ENCODE results near the gene CEP57L1.
"Not testable (repeated sequence)": the region's sequence is repeated elsewhere in the genome, so short reads cannot be mapped to it uniquely, and the experiment has no call there.

Gene CEP57L1

DNA sequence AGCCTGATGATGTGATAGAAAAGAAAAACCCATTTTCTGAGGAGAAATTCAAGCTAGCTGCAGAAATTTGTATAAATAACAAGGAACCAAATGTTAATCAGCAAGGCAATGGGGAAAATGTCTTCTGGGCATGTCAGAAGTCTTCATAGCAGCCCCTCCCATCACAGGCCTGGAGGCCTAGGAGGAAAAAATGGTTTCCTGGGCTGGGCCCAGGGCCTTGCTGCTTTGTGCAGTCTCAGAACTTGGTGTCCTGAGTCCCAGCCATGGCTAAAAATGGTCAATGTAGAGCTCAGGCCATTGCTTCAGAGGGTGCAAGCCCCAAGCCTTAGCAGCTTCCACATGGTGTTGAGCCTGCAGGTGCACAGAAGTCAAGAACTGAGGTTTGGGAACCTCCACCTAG, 96.1 kb downstream of the CEP57L1 start:
- H3K36me3 Mint-ChIP-seq (ENCODE audit: low read depth), result peaks cover 12% of the 10 kb centered on the region
- not testable (repeated sequence) for H3K4me3 Mint-ChIP-seq; H3K27ac Mint-ChIP-seq; H3K27me3 Mint-ChIP-seq; H3K4me1 Mint-ChIP-seq (ENCODE audit: low read depth)
- peaks cover 17% of the 10 kb centered on the region for H3K9me3 Mint-ChIP-seq

DNA sequence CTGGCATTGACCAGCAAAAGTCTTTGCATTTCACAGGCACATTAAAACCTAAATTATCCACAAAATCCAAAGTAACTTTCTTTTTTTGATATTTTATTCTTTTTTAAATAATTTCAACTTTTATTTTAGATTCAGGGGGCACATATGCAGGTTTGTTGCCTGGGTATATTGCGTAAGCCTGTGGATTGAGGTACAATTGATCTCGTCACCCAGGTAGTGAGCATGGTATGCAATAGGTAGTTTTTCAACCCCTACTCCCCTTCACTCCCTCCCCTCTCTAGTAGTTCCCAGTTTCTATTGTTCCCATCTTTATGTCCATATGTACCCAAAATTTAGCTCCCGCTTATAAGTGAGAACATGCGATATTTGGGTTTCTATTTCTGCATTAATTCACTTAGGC, 97.6 kb downstream of the CEP57L1 start:
- no peaks in the 10 kb centered on the region for H3K4me1 Mint-ChIP-seq (ENCODE audit: low read depth)
- no peak overlapping the region for H3K4me3 Mint-ChIP-seq
- H3K27me3 Mint-ChIP-seq, result no peaks in the 10 kb centered on the region
- H3K9me3 Mint-ChIP-seq, result peaks cover 17% of the 10 kb centered on the region
- no peak overlapping the region for H3K27ac Mint-ChIP-seq
- peaks cover 12% of the 10 kb centered on the region for H3K36me3 Mint-ChIP-seq (ENCODE audit: low read depth)

DNA sequence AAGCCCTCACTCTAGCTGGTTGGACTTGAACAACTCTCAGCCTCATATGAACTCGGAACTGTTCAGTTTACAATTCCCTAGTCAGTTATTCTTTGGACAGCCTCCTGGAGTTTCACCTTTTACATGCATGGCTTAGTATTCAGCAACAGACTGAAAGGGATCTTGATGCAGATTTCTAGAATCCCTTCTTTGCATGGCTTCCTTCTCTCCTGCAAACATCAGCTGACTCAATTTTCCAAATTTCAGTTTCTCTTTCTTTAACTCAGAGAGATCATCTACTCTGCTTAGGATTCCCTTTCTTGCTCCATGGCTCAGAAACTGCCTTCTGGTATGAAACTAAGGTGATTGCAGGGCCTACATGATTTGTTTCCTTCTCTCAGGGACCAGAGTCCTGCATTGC, 99.6 kb downstream of the CEP57L1 start:
- Mint-ChIP-seq H3K27ac (no peak overlapping the region), H3K4me1 (ENCODE audit: low read depth) (no peaks in the 10 kb centered on the region), H3K4me3 (no peak overlapping the region), H3K9me3 (peaks cover 17% of the 10 kb centered on the region), H3K27me3 (no peaks in the 10 kb centered on the region), H3K36me3 (ENCODE audit: low read depth) (peaks cover 12% of the 10 kb centered on the region)

DNA sequence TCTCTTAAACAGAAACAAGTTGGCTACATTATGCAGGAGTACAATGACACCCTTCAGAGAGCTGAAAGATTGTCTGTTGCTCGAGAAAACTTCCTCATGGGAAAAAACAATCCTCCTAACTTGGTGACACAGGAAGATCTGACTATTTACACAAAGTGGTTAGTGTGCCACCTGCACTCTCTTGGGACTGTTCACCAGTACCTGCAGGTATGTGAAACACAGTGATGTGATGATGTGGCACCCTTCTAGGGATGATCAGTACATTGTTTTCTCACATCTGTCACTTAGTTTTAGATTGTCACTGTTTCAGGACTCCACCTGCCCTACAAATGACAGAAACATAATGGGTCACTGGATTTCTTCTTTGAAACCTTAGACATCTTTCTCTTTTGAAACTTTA, 101.8 kb downstream of the CEP57L1 start:
- peaks cover 4% of the 10 kb centered on the region for H3K36me3 Mint-ChIP-seq (ENCODE audit: low read depth)
- no peaks in the 10 kb centered on the region for H3K27me3 Mint-ChIP-seq
- peaks cover under 1% of the 10 kb centered on the region for H3K4me1 Mint-ChIP-seq (ENCODE audit: low read depth)
- no peak overlapping the region for H3K27ac Mint-ChIP-seq
- H3K9me3 Mint-ChIP-seq, result peaks cover 7% of the 10 kb centered on the region
- H3K4me3 Mint-ChIP-seq, result no peak overlapping the region

DNA sequence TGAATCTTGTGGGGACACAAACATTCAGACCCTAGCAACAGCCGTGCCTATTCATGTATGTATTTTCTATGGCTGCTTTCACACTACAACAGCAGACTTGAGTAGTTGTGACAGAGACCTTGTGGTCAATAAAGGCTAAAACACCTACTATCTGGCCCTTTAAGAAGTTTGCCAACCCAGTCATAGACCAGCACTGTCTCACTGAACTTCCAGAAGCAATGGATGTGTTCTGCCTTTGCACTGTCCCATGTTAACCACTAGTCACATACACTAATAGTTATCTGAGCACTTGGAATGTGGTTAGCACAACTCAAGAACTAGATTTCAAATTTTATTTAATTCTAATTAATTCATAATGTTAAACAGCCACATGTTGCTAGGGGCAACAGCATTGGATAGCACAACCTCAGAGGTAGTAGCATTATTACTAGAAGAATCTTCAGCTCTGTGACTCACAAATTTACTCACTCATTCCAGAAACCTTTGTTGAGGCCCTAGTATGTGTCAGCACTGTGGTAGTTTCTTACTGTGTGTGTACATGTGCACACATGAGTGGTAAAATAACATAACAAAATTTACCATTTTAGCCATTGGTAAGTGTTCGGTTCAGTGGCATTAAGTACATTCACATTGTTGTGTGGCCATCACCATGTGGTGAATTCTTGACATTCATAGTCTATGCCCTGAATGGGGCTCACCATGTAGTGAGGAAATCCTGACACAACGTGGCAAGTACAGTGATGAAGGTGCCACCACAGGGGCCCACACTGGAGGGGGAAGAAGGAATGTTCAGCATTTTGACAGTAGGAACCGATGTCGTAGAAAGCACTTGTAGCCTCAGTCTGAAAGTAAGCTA, 107.3 kb downstream of the CEP57L1 start:
- no peak overlapping the region for H3K4me3 Mint-ChIP-seq
- H3K27me3 Mint-ChIP-seq, result no peaks in the 10 kb centered on the region

DNA sequence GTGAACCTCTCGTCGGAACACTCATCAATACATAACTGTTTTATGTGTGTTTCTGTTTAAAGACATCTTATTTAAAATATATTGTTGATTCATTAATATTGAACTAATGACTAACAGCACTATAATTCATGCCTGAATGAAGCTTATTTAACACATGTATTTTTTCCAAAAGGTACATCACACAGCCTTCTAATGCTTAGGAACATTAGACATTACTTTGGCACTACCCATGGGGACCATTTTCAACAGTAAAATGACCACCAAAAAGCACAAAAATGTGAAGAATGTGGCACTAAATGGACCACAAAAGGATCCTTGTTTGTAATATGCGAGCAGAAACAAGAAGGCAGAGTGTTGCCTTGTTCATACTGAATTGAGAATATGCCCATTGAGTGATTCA, 109.2 kb downstream of the CEP57L1 start:
- H3K9me3 Mint-ChIP-seq, result no peaks in the 10 kb centered on the region
- no peaks in the 10 kb centered on the region for H3K36me3 Mint-ChIP-seq (ENCODE audit: low read depth)
- no peak overlapping the region for H3K4me3 Mint-ChIP-seq
- H3K4me1 Mint-ChIP-seq (ENCODE audit: low read depth), result peaks cover 10% of the 10 kb centered on the region
- no peaks in the 10 kb centered on the region for H3K27me3 Mint-ChIP-seq
- H3K27ac Mint-ChIP-seq, result no peak overlapping the region

More for the DNA sequence above, 107.3 kb downstream of the CEP57L1 start:
- H3K36me3 Mint-ChIP-seq (ENCODE audit: low read depth), result no peaks in the 10 kb centered on the region
- peaks cover 10% of the 10 kb centered on the region for H3K4me1 Mint-ChIP-seq (ENCODE audit: low read depth)
- no peak overlapping the region for H3K27ac Mint-ChIP-seq
- H3K9me3 Mint-ChIP-seq, result no peaks in the 10 kb centered on the region

DNA sequence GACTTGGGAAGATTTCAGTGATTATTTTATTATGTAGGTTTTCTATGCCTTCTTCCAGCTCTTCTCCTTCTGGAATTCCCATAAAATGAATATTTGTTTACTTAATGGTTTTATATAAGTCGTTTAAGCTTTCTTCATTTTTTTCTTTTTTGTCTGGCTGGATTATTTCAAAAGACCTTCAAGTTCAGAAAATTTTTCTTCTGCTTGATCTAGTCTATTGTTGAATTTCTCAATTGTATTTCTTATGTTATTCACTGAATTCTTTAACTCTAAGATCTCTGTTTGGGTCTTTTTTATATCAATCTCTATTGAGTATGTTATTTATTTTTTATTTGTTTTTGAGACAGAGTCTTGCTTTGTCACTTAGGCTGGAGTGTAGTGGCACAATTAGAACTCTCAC, 117.4 kb downstream of the CEP57L1 start:
- Mint-ChIP-seq H3K27ac (no peak overlapping the region), H3K36me3 (ENCODE audit: low read depth) (no peaks in the 10 kb centered on the region), H3K4me3 (no peak overlapping the region), H3K27me3 (peaks cover 15% of the 10 kb centered on the region), H3K4me1 (ENCODE audit: low read depth) (no peaks in the 10 kb centered on the region), H3K9me3 (peaks cover 12% of the 10 kb centered on the region)
